SK-N-SH (cell line): ENCODE data around the gene EPB41L2. TPM values are rescaled to one million over a fixed set of nuclear protein-coding genes. Genes with fewer than 3 reads are reported as not detected.

Experiments used
- CHD2 ChIP-seq: fragments of 150-350 bp; IDR thresholded peaks from 2 replicates; pipeline ENCODE4 v1.6.1; 2018; ENCODE audit warnings: low read length; ENCODE audit not compliant: partially characterized antibody
- ELF1 ChIP-seq: IDR thresholded peaks from 2 replicates; pipeline ENCODE4 v1.4.0; 2012
- EP300 ChIP-seq, 2 experiments: IDR thresholded peaks; 2 replicates each; pipeline versions ENCODE4 v1.4.0 to v1.6.1; 2012; ENCODE audit warnings: borderline replicate concordance in 1 of 2, low read depth in 1 of 2, low read length in 1 of 2
- EZH2phosphoT487 ChIP-seq: fragments of 200-600 bp; sonication (generic); IDR thresholded peaks from 2 replicates; pipeline ENCODE4 v1.6.1; 2017; ENCODE audit warnings: low read depth, mixed run types, mild to moderate bottlenecking, antibody characterized with exemption, moderate library complexity, borderline replicate concordance
- FOSL2 ChIP-seq: IDR thresholded peaks from 2 replicates; pipeline ENCODE4 v1.4.0; 2012; ENCODE audit warnings: low read depth, mild to moderate bottlenecking, moderate library complexity, borderline replicate concordance
- FOXJ3 ChIP-seq: sonication (generic); formaldehyde crosslinking; IDR thresholded peaks from 2 replicates; pipeline ENCODE4 v1.5.1; 2020; ENCODE audit warnings: mild to moderate bottlenecking, missing genetic modification reagents
- FOXM1 ChIP-seq: IDR thresholded peaks from 2 replicates; pipeline ENCODE4 v1.4.0; 2012; ENCODE audit warnings: low read depth, mild to moderate bottlenecking
- MEF2A ChIP-seq: IDR thresholded peaks from 2 replicates; pipeline ENCODE4 v1.4.0; 2012; ENCODE audit warnings: low read depth, borderline replicate concordance
- NRF1 ChIP-seq: IDR thresholded peaks from 2 replicates; pipeline ENCODE4 v1.6.1; 2012; ENCODE audit warnings: low read depth, mild to moderate bottlenecking, low read length
- POLR2AphosphoS5 ChIP-seq: IDR thresholded peaks from 2 replicates; pipeline ENCODE4 v1.6.1; 2012; ENCODE audit warnings: low read depth, low read length
- RAD21 ChIP-seq: IDR thresholded peaks from 2 replicates; pipeline ENCODE4 v1.6.1; 2012; ENCODE audit warnings: mild to moderate bottlenecking, low read length
- RCOR1 ChIP-seq: fragments of 150-350 bp; IDR thresholded peaks from 2 replicates; pipeline ENCODE4 v1.6.1; 2017; ENCODE audit warnings: antibody characterized with exemption, low read length
- RFX5 ChIP-seq: IDR thresholded peaks from 2 replicates; pipeline ENCODE4 v1.6.1; 2012; ENCODE audit warnings: mild to moderate bottlenecking, improper control_type of control experiment, low read length
- RXRA ChIP-seq: IDR thresholded peaks from 2 replicates; pipeline ENCODE4 v1.4.0; 2012; ENCODE audit warnings: low read depth, mild to moderate bottlenecking, borderline replicate concordance
- TAF1 ChIP-seq: IDR thresholded peaks from 2 replicates; pipeline ENCODE4 v1.6.1; 2012; ENCODE audit warnings: low read depth, mild to moderate bottlenecking, low read length, moderate library complexity, borderline replicate concordance
- TCF12 ChIP-seq: IDR thresholded peaks from 2 replicates; pipeline ENCODE4 v1.4.0; 2012
- YY1 ChIP-seq: IDR thresholded peaks from 2 replicates; pipeline ENCODE4 v1.4.0; 2012; ENCODE audit warnings: low read depth, mild to moderate bottlenecking
- polyA plus RNA-seq, 3 experiments: library from polyadenylated mRNA; depleted of rRNA; stranded (reverse); fragments of >200 nt; gene quantifications; 2 replicates each; pipeline ENCODE4 v1.2.3, GENCODE V29; 2012
- TF ChIP-seq, protein P1 (sequence below): IDR thresholded peaks from 2 replicates; pipeline ENCODE4 v1.4.0; 2012; ENCODE audit warnings: low read depth
- TF ChIP-seq, protein P2 (sequence below): IDR thresholded peaks from 2 replicates; pipeline ENCODE4 v1.4.0; 2012; ENCODE audit warnings: low read depth, borderline replicate concordance
- TF ChIP-seq, protein P3 (sequence below): IDR thresholded peaks from 2 replicates; pipeline ENCODE4; 2012
- TF ChIP-seq, protein P4 (sequence below): fragments of 200-600 bp; sonication (generic); IDR thresholded peaks from 2 replicates; pipeline ENCODE4 v1.6.1; 2017; ENCODE audit warnings: antibody characterized with exemption, mild to moderate bottlenecking, moderate library complexity
- TF ChIP-seq, protein P5 (sequence below): fragments of 150-350 bp; IDR thresholded peaks from 2 replicates; pipeline ENCODE4 v1.6.1; 2016; ENCODE audit warnings: mild to moderate bottlenecking, low read depth, low read length
- TF ChIP-seq, protein P6 (sequence below): IDR thresholded peaks from 2 replicates; pipeline ENCODE4 v1.4.0; 2012; ENCODE audit warnings: low read depth, borderline replicate concordance

Gene EPB41L2
- polyA plus RNA-seq, 1 of the 3 experiments (the other 2 are of a cell fraction), result 1.4 TPM

DNA sequence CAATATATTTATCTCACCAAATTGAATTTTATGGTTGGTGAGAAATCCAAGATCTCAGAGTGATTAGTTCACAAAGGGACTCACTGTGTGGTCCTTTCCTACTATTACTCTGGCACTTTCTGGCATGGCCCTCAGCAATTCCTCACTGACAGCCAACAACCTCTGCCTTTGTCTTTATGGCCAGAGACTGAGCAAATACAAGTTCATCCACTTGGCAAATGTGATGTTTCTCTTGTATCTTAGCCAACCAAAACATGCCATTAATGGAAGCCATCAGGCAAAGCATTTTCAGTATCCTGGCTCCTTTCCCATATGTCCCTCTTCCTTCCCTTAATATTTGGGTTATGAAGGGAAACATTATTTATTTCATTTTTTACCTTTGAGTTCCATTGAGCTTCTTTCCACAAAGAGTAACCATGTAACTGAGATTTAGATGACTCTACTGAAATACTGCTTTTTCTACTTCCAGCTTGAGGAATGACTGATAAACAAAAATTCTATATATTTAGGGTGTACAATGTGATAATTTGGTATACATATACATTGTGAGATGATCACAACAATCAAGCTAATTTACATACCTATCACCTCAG, 266.6 kb downstream of the EPB41L2 start (continued):
- no peak for TF ChIP-seq CHD2
- TF ChIP-seq RFX5, result no peak
- no peak for TF ChIP-seq EZH2phosphoT487
- TF ChIP-seq, protein P1, sequence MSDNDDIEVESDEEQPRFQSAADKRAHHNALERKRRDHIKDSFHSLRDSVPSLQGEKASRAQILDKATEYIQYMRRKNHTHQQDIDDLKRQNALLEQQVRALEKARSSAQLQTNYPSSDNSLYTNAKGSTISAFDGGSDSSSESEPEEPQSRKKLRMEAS, result peak; percentile 69
- TF ChIP-seq, protein P2, sequence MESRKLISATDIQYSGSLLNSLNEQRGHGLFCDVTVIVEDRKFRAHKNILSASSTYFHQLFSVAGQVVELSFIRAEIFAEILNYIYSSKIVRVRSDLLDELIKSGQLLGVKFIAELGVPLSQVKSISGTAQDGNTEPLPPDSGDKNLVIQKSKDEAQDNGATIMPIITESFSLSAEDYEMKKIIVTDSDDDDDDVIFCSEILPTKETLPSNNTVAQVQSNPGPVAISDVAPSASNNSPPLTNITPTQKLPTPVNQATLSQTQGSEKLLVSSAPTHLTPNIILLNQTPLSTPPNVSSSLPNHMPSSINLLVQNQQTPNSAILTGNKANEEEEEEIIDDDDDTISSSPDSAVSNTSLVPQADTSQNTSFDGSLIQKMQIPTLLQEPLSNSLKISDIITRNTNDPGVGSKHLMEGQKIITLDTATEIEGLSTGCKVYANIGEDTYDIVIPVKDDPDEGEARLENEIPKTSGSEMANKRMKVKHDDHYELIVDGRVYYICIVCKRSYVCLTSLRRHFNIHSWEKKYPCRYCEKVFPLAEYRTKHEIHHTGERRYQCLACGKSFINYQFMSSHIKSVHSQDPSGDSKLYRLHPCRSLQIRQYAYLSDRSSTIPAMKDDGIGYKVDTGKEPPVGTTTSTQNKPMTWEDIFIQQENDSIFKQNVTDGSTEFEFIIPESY, result peak; percentile 84; the same call in 1 of the 2 replicates
- no peak for TF ChIP-seq RCOR1
- 0 out of 2 replicates have a peak, but pooled peaks have one; percentile 11 for TF ChIP-seq TAF1
- TF ChIP-seq EP300 (IDR thresholded peaks at IDR 0.05; ENCODE audit: borderline replicate concordance in 1 of 2, low read depth in 1 of 2, low read length in 1 of 2), result peak in 1 of 2 experiments; percentile 96; a peak in 3 of 4 replicates
- peak; percentile 66 for TF ChIP-seq FOSL2
- peak; percentile 77 for TF ChIP-seq MEF2A
- TF ChIP-seq YY1, result no peak
- TF ChIP-seq FOXM1, result peak; percentile 80; the same call in 1 of the 2 replicates
- no peak for TF ChIP-seq NRF1
- TF ChIP-seq, protein P3, sequence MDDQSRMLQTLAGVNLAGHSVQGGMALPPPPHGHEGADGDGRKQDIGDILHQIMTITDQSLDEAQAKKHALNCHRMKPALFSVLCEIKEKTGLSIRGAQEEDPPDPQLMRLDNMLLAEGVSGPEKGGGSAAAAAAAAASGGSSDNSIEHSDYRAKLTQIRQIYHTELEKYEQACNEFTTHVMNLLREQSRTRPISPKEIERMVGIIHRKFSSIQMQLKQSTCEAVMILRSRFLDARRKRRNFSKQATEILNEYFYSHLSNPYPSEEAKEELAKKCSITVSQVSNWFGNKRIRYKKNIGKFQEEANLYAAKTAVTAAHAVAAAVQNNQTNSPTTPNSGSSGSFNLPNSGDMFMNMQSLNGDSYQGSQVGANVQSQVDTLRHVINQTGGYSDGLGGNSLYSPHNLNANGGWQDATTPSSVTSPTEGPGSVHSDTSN, result peak; percentile 95
- peak; percentile 99 for TF ChIP-seq TCF12
- no peak for TF ChIP-seq RAD21
- TF ChIP-seq RXRA, result peak; percentile 87
- TF ChIP-seq, protein P4, sequence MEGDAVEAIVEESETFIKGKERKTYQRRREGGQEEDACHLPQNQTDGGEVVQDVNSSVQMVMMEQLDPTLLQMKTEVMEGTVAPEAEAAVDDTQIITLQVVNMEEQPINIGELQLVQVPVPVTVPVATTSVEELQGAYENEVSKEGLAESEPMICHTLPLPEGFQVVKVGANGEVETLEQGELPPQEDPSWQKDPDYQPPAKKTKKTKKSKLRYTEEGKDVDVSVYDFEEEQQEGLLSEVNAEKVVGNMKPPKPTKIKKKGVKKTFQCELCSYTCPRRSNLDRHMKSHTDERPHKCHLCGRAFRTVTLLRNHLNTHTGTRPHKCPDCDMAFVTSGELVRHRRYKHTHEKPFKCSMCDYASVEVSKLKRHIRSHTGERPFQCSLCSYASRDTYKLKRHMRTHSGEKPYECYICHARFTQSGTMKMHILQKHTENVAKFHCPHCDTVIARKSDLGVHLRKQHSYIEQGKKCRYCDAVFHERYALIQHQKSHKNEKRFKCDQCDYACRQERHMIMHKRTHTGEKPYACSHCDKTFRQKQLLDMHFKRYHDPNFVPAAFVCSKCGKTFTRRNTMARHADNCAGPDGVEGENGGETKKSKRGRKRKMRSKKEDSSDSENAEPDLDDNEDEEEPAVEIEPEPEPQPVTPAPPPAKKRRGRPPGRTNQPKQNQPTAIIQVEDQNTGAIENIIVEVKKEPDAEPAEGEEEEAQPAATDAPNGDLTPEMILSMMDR, result no peak
- no peak for TF ChIP-seq ELF1
- TF ChIP-seq FOXJ3 (CRISPR knock-in tag), result no peak
- TF ChIP-seq POLR2AphosphoS5, result peak; percentile 97
- TF ChIP-seq, protein P5, sequence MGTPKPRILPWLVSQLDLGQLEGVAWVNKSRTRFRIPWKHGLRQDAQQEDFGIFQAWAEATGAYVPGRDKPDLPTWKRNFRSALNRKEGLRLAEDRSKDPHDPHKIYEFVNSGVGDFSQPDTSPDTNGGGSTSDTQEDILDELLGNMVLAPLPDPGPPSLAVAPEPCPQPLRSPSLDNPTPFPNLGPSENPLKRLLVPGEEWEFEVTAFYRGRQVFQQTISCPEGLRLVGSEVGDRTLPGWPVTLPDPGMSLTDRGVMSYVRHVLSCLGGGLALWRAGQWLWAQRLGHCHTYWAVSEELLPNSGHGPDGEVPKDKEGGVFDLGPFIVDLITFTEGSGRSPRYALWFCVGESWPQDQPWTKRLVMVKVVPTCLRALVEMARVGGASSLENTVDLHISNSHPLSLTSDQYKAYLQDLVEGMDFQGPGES, result no peak
- TF ChIP-seq, protein P6, sequence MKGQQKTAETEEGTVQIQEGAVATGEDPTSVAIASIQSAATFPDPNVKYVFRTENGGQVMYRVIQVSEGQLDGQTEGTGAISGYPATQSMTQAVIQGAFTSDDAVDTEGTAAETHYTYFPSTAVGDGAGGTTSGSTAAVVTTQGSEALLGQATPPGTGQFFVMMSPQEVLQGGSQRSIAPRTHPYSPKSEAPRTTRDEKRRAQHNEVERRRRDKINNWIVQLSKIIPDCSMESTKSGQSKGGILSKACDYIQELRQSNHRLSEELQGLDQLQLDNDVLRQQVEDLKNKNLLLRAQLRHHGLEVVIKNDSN, result 0 out of 2 replicates have a peak, but pooled peaks have one; percentile 8
